Left forelimb (tissue), 1 donor: ENCODE results near the gene PSD4.
"Not testable (repeated sequence)": the region's sequence is repeated elsewhere in the genome, so short reads cannot be mapped to it uniquely, and the experiment has no call there.

ENCODE experiments used
- DNase-seq: peaks from one replicate; pipeline ENCODE4 v3.0.0-alpha.2; 2018; ENCODE audit warnings: low spot score

PSD4 gene

DNA sequence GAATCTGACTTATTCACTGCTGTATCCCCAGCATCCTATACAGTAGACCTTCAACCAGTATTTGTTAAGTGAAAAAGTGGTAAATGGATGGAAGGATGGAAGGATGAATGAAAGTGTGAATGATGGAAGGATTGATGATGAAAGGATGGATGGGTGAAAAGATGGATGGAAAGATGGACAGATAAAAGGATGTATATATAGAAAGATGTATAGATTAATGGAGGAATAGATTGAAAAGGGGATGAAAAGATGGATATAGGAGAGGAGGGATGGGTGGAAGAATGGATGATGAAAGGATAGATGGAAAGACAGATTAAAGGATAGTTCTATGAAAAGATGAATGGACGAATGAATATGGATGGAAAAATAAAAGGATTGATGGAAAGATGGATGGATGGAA is 50.0 kb downstream of the PSD4 start:
- DNase-seq: no peak

DNA sequence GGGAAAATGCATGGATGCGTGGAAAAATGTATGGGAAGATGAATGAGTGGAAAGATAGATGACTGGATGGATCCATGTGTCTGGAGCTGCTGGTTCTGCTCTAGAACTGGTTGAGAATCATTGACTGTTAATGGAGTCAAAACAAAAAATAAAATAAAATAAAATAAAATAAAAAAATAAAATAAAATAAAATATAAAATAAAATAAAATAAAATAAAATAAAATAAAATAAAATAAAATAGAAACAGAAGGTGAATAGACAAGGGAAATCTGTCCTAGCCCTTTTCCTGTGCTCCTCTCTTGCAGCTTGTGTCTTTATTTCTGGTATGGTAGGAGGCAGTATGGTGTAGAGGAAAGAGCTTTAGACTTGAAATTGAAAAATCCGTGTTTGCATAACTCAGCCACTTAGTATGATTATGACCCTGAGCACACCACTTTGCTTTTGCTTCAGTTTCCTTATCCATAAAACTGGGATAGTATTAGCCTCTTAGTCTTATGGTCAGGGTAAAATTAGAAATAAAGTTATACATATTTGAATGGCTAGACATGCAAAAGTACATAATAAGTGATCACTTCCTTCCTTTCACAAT is 51.0 kb downstream of the PSD4 start:
- no peak for DNase-seq

DNA sequence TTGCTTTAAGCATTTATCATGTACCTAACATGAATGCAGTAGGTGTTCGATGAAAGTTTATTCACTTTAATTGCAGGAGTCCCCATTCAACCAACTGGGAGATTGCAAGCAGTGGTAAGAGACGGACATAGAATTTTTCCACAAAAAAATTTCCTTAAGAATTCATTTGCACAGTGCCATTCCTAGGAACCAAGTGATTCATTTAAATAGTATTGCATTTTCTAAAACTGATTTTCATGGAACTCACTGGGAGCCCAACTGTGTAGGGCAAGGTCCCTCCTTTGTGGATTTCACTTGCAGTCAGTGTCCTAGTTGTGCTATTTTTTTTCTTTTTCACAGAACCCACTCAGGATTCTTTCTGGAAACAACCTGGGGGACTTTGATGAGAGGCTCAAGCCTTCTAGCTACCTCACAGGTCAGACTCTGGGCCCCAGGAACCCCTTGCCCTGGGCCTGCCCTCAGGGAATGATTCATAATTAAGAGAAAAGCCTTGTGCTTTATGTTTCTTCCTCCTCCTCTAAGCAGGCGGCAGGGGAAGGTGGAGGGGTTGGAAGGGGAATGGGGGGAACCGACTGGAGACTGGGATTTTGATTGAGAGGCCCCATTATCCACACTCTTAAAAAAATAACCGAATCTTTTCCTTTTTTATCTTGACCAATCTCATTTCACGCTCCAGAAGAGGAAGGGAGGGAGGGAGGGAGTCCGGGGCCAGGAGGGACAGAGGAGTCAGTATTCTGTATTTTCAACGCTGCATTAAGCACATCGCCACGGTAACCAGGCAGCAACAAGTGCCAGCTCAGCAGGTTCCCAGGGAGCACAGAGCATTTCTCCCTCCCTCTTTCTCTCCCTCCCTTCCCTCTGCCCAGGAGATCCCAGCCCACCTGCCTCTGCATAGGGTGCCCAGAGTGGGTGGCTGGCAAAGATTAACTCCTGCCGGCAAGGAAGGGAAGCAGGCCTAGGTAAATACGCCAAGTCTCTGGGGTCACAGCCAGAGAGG is 51.8 kb downstream of the PSD4 start:
- no peak for DNase-seq

DNA sequence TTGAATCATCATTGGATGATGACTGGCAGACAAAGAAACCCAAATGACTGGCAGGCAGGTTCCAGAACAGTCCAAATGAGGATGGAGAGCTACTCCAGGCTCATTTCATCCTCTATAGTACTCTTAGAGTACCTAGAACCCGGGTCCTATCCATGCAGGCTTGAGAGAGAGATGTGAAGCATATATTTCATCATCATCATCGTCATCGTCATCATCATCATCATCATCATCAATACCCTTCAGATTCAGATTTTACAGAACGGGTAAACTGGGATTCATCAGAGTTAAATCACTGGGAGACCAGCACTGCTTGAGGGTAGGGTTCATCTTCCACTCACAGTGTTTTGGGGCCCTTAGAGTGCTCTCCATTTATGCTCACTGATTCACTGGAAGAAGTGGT is 52.7 kb downstream of the PSD4 start:
- DNase-seq: no peak

DNA sequence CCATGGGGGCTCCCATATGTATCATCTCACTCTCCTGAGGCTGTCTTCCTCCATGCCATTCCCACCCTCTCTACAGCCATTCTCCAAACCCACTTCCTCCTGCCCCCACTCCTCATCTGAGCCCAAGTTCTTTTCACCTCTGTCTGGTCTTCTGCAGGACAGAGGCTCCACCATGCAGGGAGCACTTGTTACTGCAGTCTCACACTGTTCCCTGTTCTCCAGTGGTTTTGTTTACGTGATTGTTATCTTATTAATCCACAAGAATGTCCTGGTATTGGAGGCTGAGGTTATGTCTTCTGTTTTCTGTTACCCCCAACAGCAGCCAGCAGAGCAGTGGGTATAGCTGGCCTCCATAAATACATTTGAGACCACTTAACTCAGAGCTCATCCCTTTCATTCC is 53.5 kb downstream of the PSD4 start:
- DNase-seq: no peak

DNA sequence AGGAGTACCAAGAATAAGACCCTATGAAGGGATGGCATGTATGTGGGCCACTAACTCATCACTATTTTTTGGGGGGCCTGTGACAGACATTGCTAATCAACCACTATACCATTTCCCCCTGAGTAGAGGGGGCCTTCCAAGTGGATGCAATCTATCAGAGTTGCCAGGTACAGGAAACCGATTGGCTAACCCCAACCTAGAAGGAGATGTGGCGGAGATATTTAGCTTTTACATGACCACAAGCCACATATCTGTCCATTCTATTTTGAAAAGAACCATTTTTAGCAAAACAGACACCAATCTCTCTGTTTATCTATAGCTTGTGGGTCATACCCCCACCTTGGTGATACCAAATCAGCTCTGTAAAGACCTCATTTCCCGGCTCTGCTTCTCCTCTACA is 53.9 kb downstream of the PSD4 start:
- no peak for DNase-seq

DNA sequence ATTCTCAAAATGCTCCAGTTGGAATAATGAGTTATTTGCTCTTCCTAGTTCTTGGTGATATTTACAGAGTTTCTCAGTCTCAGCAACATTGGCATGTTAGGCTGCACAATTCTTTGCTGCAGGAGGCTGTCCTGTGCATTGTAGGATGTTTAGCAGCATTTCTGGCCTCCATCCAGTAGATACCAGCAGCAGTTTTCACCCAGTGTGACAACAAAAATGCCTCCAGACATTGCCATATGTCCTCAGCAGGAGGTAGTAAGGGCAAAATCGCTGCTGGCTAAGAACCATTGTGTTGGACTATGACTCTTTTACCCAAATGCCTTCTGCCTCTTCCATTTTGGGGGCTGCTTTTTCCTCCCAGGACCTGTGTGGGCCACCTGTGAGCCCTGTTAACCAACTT is 54.6 kb downstream of the PSD4 start:
- DNase-seq: no peak

DNA sequence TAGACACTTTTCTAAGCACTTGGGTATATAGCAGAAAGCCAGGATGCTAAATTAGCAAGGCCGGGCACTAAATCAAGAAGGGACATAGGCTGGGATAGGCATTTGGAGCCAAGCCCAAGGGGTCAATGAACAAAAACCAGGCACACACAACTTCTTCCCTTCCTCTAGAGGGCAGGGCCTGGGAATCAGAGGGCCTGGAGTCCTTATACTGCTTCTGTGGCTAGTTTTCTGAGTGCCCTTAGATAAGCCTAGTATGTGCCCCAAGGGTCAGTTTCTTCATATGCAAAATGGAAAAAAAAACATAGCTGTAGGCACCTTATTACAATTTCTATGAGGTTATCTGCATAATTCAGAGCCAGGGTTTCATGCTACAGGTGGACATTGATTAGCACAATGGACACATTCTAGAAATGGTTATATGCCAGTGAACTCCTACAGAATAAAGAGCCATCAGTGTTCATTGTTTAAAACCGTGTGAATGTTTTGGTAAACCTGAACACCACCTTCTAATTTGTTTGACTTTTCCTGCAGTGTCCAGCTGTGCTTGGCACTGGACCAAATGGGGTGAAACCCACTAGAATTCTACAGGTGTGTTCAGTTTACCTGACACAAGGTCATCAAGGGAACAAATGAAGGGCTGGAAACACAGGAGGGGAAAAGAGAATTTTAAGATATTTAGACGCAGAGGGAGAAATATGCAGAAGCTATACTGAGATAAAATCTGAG is 55.4 kb downstream of the PSD4 start:
- DNase-seq: no peak

DNA sequence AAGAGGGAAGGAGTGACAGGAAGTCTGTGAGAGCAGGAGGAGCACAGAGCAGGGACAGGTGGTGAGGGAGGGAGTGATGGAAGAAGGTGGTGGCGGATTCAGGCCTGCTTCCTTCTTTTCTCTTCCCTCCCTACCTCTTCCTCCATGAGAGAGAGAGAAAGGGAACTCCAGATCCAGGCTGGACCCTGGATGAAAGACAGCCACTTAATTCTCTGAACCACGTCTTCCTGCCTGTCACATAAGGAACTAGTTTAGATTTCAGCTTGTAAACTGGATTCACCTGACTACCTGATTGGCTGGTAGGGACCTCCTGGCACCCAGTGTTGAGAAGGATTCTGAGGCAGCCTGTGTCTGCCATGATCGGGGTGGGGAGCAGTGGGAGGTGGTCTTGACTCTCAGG is 56.0 kb downstream of the PSD4 start:
- DNase-seq: no peak

DNA sequence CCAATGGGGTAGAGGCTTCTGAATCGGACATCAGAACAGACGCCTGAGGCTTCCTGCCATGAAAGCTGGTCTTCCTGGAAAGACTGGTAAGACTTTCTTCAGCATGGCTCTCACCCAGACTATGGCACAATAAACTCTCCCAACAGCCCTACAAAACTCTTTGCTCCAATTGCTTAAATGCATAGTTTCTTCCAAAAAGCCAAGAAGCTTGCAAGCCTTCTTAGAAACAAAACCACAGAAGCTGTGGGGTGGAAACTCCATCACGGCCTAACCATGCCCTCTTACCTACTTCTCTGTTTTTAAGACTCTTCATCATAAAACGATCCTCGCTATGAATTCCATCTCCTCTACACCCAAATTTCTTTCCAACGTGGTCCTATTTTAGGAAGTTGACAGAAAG is 56.8 kb downstream of the PSD4 start:
- no peak for DNase-seq

DNA sequence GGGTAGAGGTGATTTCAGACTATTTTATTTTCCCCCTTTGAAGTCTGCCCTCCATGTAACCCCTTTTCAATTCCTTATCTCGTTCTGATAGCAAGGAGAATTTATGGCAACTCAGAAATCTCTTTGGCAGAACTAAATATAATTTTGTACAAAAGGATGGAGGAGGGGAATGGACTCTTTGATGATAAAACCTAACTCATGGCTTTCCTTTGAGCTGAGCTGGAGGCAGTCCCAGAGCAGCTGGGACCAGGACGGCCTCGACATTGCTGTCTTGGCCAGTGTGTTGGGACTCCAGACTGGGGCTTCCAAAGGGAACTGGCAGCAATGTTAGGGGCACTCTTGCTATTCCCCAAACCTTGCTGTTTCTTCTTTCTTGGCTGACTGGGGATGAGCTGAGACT is 57.3 kb downstream of the PSD4 start:
- DNase-seq: no peak

DNA sequence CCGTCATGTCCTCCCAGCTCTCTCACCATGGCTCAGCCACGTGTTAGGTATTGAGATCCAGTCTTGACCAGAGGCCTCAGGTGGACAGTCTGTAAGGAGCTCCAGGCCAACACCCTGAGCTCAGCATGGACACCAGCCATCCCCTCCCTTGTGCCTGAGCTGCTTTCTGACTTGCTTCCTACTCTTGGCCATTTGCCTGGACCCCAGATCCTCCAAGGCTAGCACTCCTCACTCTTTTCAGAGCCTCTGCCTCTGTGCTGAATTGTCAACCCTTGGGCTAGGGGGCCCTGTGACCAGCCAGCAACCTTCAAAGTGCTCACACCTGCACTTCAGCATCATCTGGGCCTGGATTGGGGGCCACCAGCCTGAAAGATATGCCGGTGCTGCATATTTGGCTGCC is 58.4 kb downstream of the PSD4 start:
- DNase-seq: no peak

DNA sequence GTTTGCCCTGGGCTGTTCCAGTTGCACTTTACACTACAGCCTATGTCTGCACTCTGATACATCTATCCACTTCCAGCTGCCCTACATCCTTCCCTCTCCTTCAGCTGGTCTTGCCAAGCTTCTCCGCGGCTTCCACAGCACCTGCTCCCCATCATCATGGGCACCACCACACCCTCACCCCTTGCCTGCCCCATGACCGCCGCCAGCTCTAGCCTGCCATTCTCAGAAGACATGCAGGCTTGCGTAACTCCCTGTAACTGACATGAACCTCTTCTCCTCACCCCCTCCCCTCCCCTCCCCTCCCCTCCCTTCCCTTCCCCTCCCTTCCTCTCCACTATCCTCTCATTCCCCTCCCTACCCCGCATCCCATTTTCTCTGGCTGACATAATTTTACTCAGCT is 59.0 kb downstream of the PSD4 start:
- DNase-seq: no peak

DNA sequence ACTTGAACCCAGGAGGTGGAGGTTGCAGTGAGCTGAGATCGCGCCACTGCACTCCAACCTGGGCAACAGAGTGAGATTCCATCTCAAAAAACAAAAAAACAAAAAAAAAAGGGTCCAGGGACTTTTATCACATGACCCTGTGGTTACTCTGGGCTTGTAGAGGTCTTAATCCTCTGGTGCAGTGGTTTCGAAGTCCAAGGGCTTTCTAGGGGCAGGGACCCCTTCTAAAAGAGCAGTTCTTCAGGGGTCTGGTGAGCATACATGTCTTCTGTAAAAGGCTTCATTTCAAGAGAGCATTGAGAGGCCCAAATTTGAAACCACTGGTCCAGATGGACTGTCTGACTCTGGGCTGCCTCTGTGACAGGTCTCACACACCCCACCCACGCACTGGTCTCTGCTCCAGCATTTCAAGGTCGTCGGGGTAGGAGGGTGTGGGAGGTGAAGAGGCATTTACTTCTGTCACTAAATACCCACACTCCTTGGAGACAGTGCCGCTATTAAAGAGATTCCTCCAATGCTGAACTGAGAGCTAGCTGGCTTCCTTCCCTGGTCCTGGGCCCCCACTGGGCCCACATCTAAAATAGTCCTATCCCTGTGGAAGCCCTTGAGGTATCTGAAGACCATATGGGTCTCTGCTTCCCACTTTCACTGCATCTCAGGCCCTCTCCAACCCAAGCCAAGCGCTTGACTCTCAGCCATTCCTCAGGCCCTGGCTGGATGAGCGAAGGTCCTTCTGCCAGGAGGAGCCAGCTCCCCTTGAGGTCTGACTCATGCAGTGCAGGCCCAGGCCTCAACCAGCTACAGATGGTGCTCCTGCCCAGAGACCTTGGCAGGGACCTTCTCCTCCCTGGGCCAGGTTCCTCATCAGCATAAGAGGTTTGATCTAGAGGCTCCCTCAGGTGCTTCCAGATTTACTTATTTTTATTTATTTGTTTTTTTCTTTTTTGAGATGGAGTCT is 60.1 kb downstream of the PSD4 start:
- no peak for DNase-seq

DNA sequence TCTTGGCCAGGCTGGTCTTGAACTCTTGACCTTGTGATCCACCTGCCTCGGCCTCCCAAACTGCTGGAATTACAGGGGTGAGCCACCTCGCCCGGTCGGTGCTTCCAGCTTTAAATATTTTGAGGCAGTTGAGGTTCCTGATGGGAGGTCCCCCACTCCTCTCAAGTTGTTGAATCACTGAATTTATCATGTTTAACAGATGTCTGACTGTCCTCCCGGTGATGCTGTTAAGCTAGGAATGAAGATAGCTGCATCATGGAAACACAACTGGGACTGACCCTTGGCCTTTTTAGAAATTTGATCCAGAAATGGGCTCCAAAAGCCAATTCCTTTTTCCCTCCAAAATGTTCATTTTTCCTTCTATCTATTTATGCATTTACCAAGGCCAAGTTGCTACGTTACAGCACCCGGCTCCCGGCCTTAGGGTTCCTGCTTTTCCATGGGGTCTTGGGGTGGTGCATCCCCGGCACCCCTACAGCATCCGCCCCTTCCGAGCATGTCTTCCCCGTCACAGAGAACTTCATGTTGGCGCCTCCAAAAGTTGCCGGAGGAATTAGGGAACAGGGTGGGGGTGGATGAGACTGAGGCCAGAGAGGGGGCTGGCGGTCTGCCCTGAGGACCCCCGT is 61.1 kb downstream of the PSD4 start:
- no peak for DNase-seq

DNA sequence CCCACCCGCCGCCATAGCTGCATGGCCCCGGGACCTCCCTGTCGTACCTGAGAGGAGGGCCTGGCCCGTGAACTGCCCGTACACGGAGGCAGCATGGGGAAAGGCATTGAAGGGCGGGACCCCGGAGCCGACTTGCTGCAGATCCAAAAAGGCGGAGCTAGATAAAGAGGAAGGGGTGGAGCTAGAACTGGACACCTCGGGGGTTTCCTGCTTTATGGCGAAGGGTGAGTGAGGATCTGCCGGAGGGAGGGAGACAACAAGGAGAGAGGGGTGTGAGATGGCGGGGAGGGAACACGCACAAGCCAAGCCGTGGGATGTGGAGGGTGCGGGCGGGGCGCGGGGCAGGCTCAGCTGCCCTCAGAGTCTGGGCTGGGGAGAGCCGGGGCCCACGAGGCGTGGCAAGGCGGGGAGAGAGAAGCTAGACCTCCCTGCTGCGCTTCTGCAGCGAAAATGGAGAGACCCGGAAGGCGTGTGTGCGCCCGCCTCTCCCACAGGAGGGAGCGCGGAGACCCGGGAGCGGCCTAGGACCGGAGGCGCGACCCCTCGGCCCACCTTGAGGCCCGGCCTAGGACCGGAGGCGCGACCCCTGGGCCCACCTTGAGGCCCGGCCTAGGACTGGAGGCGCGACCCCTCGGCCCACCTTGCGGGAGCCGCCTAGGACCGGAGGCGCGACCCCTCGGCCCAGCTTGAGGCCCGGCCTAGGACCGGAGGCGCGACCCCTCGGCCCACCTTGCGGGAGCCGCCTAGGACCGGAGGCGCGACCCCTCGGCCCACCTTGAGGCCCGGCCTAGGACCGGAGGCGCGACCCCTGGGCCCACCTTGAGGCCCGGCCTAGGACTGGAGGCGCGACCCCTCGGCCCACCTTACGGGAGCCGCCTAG is 61.8 kb downstream of the PSD4 start:
- not testable (repeated sequence) for DNase-seq

DNA sequence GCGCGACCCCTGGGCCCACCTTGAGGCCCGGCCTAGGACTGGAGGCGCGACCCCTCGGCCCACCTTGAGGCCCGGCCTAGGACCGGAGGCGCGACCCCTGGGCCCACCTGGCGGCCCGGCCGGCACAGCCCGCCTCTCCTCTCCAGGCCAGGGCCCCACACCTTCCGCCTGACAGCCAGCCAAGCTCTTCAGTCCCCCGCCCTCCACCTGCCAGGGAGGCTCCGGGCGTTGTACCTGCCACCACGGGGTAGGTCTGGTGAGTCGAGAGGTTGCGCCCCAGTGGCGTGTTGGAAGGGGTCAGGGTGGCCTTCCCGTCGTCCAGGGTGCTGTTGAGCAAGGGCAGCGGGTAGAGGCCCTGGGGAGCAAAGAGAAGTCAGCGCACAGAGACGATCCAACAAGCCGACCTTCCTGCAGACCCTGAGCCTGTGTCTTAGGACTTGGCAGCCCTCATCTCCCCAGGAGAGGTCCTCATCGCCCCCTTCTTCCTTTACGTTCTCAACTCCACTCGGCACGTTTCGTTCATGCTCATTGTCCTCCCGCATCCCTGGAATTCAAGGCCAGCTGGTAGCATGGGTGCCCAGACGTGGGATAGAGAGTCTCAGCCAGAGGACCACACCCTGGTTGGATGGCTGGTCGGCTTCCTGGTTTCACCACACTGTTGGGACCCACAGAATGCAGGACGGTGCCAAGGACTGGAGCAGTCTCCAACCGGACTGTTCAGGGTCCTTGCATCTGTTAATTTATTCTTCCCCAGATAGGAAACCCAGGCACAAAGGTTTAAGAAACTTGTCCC is 62.8 kb downstream of the PSD4 start:
- DNase-seq: no peak

DNA sequence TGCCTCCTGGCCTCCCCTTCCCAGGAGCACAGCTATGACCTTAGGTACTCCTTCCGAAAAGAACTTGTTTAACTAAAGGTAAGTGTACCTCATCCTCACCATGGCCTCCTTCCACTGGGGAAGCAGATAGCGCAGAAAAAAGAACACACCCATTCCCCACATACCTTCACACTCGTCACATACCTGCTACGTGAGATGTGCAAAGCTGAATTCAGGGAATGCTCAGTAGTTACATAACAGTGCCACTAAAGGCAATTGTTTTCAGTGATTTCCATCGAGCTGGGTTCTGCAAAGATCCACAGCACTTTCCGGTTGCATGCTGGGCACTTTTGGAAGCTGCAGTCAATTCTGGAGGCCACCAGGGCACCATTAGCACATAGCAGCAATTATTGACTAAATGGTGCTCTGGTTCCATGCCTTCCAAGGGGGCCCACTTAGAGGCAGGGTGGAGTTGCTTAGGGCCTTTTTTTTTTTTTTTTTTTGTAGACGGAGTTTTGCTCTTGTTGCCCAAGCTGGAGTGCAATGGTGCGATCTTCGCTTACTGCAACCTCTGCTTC is 63.9 kb downstream of the PSD4 start:
- DNase-seq: no peak
